A549 (cell line): ENCODE measurements around the gene FXYD2. TPM values are rescaled to one million over a fixed set of nuclear protein-coding genes. Genes with fewer than 3 reads are reported as not detected.
A peak's percentile ranks its signal among the peaks of the same experiment; 100 is the strongest.
"Not testable (repeated sequence)": the region's sequence is repeated elsewhere in the genome, so short reads cannot be mapped to it uniquely, and the experiment has no call there.

Source experiments
- ATAC-seq, 2 experiments: fragments of 200-7000 bp in 1 of 2; fragments of >200 bp in 1 of 2; cut with Nextera tagmentation in 1 of 2; cut with Tn5 transposase in 1 of 2; 3 replicates each; pipeline versions ENCODE4 v1.8.0 to v1.9.1; 2018 to 2020; ENCODE audit warnings: mild to moderate bottlenecking in 1 of 2, moderate library complexity in 1 of 2
- CTCF ChIA-PET: fragments of 300-600 bp; sonication (Branson Sonifier 250); formaldehyde crosslinking; extraction: SDS; loops from one replicate; lab custom pipeline; 2021; ENCODE audit warnings: antibody characterized with exemption, inconsistent platforms; lab: Yijun Ruan, JAX
- POLR2A ChIA-PET: fragments of 350-600 bp; formaldehyde crosslinking; extraction: SDS; loops from one replicate; lab custom pipeline; 2021; ENCODE audit warnings: antibody characterized with exemption, inconsistent platforms; lab: Yijun Ruan, JAX
- DNase-seq, 2 experiments: peaks; one replicate each; pipeline versions ENCODE4 v3.0.0 to v3.0.0-alpha.2; 2011 to 2016; ENCODE audit warnings: low read depth in 1 of 2, low spot score in 1 of 2
- FAIRE-seq: peaks from 2 replicates; lab custom pipeline; 2011; peaks lifted over from hg19 to GRCh38; lab: Jason Lieb, UNC
- H3K27ac ChIP-seq, 2 experiments: fragments of >200 bp; sonication (Bioruptor Twin); formaldehyde crosslinking; 3 replicates each; pipeline ENCODE4 v1.5.1; 2016 to 2017
- H3K4me1 ChIP-seq: fragments of >200 bp; sonication (Bioruptor Twin); formaldehyde crosslinking; 3 replicates; pipeline ENCODE4 v1.6.1; 2016
- H3K4me2 ChIP-seq: fragments of >200 bp; sonication (Bioruptor Twin); formaldehyde crosslinking; 3 replicates; pipeline ENCODE4 v1.6.1; 2016
- H3K4me3 ChIP-seq: fragments of >200 bp; sonication (Bioruptor Twin); formaldehyde crosslinking; 3 replicates; pipeline ENCODE4 v1.5.1; 2016
- H3K9me3 ChIP-seq: fragments of >200 bp; sonication (Bioruptor Twin); formaldehyde crosslinking; 3 replicates; pipeline ENCODE4 v1.6.1; 2016
- CBX2 ChIP-seq: fragments of 200-600 bp; sonication (generic); IDR thresholded peaks from 2 replicates; pipeline ENCODE4 v1.6.1; 2016; ENCODE audit warnings: low read depth, mild to moderate bottlenecking, borderline replicate concordance
- CTCF ChIP-seq: fragments of >200 bp; sonication (Bioruptor Twin); formaldehyde crosslinking; IDR thresholded peaks from 3 replicates; pipeline ENCODE4 v1.5.1; 2016
- FOXS1 ChIP-seq: fragments of 250-450 bp; sonication (Bioruptor Pico); IDR thresholded peaks from 2 replicates; pipeline ENCODE4 v1.5.0; 2020; ENCODE audit warnings: mild to moderate bottlenecking, moderate library complexity
- HOXA7 ChIP-seq: fragments of 250-450 bp; sonication (Bioruptor Pico); IDR thresholded peaks from 2 replicates; pipeline ENCODE4 v1.5.0; 2020; ENCODE audit warnings: mild to moderate bottlenecking, moderate library complexity
- HOXB13 ChIP-seq: fragments of 250-450 bp; sonication (Bioruptor Pico); IDR thresholded peaks from 2 replicates; pipeline ENCODE4 v1.5.0; 2020; ENCODE audit warnings: low read depth, mild to moderate bottlenecking, moderate library complexity
- MYC ChIP-seq: IDR thresholded peaks from 2 replicates; pipeline ENCODE4 v1.6.1; 2012; ENCODE audit warnings: mild to moderate bottlenecking, inconsistent platforms, low read length, improper control_type of control experiment, borderline replicate concordance
- RAD21 ChIP-seq, 2 experiments: fragments of >200 bp in 1 of 2; sonication (Bioruptor Twin) in 1 of 2; formaldehyde crosslinking in 1 of 2; IDR thresholded peaks in 1 of 2; conservative IDR thresholded peaks in 1 of 2; 2 replicates in 1 of 2; 3 replicates in 1 of 2; pipeline ENCODE4 v1.6.1; 2012 to 2018; ENCODE audit warnings: inconsistent platforms in 1 of 2
- RFX5 ChIP-seq: fragments of 450-650 bp; IDR thresholded peaks from 2 replicates; pipeline ENCODE4 v1.7.1; 2014; ENCODE audit warnings: antibody characterized with exemption, mild to moderate bottlenecking, moderate library complexity
- SMC3 ChIP-seq: fragments of >200 bp; sonication (Bioruptor Twin); formaldehyde crosslinking; IDR thresholded peaks from 3 replicates; pipeline ENCODE4 v1.6.1; 2018; ENCODE audit warnings: inconsistent platforms
- SREBF2 ChIP-seq: fragments of 450-650 bp; IDR thresholded peaks from 2 replicates; pipeline ENCODE4 v1.6.1; 2014; ENCODE audit warnings: mild to moderate bottlenecking, moderate library complexity
- WGBS: methylation state at CpG from one replicate; pipeline ENCODE4 v1.1.6; 2017; ENCODE audit errors: missing lambda C conversion rate; 5-methylcytosine and 5-hydroxymethylcytosine counted together
- polyA plus RNA-seq, 4 experiments: library from polyadenylated mRNA; depleted of rRNA in 3 of 4; stranded (reverse); fragments of >200 nt; fragmentation: RNase III in 1 of 4; extraction: RNeasy Plus Mini Kit Qiagen cat#74134 plus additional on column Dnase treatment in 1 of 4; gene quantifications; 2 replicates in 3 of 4; 3 replicates in 1 of 4; pipeline ENCODE4 v1.2.3, GENCODE V29; 2011 to 2017
- TF ChIP-seq, protein P1 (sequence below): fragments of 450-650 bp; IDR thresholded peaks from 2 replicates; pipeline ENCODE4 v1.6.1; 2014; ENCODE audit warnings: antibody characterized with exemption
- TF ChIP-seq, protein P2 (sequence below): fragments of 150-350 bp; IDR thresholded peaks from 2 replicates; pipeline ENCODE4 v1.6.1; 2014; ENCODE audit warnings: low read depth, mild to moderate bottlenecking, low read length
- TF ChIP-seq, protein P3 (sequence below): IDR thresholded peaks from 2 replicates; pipeline ENCODE4 v1.6.1; 2012

Gene FXYD2
- polyA plus RNA-seq, 2 of the 4 experiments (the other 2 are of a cell fraction), result 25.9 to 55.6 TPM

DNA sequence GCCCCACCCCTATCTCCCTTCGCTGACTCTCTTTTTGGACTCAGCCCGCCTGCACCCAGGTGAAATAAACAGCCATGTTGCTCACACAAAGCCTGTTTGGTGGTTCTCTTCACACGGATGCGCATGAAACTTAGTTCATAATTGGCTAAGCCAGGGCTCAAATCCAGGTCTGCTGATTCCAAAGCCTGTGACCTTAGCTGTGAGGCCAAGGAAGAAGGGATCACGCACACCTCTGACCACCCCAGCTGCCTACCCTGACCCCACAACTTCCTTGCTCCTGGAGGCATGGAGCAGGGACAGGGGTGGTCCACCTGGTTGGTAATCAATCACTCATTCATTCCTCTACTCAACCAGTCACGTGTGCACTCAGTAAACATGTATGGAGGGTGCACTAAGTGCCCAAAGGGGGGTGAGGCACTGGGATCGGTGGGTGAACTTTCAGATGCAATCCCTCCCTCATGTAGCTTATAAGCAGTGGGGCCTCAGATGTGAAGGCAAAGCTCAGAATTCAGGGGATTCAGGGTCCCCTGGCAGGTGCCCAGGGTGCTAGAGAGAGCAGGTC, 10.3 kb downstream of the FXYD2 start:
- peak overlapping the region; percentile 73 to 75 for H3K27ac ChIP-seq
- FAIRE-seq, result no peak
- no peak for ATAC-seq
- DNase-seq, result peak in 1 of 2 experiments; percentile 42
- TF ChIP-seq MYC (no peak), CBX2 (no peak), FOXS1 (no peak), RAD21 (conservative IDR thresholded peaks at IDR 0.05 in 1 of 2, IDR thresholded peaks at IDR 0.05 in 1 of 2) (no peak), HOXB13 (CRISPR knock-in tag) (peak; percentile 32; the same call in 1 of the 2 replicates), HOXA7 (CRISPR knock-in tag) (no peak)
- TF ChIP-seq, protein P1, sequence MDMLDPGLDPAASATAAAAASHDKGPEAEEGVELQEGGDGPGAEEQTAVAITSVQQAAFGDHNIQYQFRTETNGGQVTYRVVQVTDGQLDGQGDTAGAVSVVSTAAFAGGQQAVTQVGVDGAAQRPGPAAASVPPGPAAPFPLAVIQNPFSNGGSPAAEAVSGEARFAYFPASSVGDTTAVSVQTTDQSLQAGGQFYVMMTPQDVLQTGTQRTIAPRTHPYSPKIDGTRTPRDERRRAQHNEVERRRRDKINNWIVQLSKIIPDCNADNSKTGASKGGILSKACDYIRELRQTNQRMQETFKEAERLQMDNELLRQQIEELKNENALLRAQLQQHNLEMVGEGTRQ, result peak; percentile 58
- TF ChIP-seq, protein P2, sequence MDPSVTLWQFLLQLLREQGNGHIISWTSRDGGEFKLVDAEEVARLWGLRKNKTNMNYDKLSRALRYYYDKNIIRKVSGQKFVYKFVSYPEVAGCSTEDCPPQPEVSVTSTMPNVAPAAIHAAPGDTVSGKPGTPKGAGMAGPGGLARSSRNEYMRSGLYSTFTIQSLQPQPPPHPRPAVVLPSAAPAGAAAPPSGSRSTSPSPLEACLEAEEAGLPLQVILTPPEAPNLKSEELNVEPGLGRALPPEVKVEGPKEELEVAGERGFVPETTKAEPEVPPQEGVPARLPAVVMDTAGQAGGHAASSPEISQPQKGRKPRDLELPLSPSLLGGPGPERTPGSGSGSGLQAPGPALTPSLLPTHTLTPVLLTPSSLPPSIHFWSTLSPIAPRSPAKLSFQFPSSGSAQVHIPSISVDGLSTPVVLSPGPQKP, result no peak
- TF ChIP-seq, all 56 proteins: peak for 2
- H3K4me1 ChIP-seq, result peaks cover 41% of the 10 kb centered on the region
- ChIA-PET CTCF (interaction anchor here (0.9 to 7.8 kb wide), 7 partner anchors 8 to 389 kb away, joined by 3 to 128 read pairs (median 5); no protein-coding TSS in a partner anchor), POLR2A (no interaction called here)
- 49% methylated on average over 6 of the region's 7 CpGs for WGBS
- no peaks in the 10 kb centered on the region for H3K9me3 ChIP-seq
- H3K4me3 ChIP-seq, result no peak overlapping the region
- peak overlapping the region; percentile 48 for H3K4me2 ChIP-seq

- FAIRE-seq, ATAC-seq, DNase-seq, H3K4me2 ChIP-seq, H3K9me3 ChIP-seq, H3K4me3 ChIP-seq, POLR2A ChIA-PET, H3K27ac ChIP-seq: not testable (repeated sequence)
- 72% methylated on average over 12 of the region's 12 CpGs for WGBS
- CTCF ChIA-PET, result interaction anchor here (0.9 to 12.8 kb wide), 12 partner anchors 9 to 448 kb away, joined by 3 to 158 read pairs (median 6); no protein-coding TSS in a partner anchor
- H3K4me1 ChIP-seq, result peaks cover 22% of the 10 kb centered on the region
These were observed 14.5 kb downstream of the FXYD2 start for GRCh38 chr11:117810056-117810451.

DNA sequence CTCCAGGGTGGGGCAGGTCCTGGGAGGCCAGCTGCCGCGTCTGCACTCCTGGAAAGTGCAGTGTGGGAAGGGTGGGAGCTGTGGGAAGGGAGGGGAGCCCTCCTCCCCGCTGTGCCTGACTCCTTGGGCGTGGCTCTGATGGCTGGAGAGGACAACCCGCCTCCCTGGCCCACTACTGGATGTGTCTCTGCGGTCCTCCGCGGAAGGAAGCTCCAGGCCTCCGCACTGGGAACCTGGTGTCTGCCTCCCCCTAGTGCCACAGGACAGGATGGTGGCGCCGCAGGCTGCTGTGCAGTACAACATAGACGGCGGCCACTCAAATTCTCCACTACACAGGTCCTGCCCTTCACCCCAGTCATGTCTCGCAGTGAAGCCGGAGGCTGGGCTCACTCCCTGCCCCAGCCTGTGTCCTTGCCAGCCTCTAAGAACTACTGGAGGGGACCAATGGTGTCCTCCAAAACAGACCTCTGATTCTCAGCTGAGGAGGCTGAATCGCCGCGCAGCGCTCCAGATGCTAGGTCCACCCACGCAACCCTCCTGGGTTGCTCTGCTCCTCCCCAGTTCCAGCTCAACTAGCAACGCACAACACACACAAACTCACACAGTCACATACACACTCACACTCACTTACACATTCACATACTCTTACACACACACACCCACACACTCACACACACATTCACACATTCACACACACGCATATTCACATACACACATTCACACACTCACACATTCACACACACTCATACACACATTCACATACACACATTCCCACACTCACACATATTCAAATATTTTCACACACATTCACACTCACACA, 15.1 kb downstream of the FXYD2 start:
- CTCF ChIA-PET, result interaction anchor here (0.7 to 12.8 kb wide), 26 partner anchors 9 to 448 kb away, joined by 3 to 158 read pairs (median 4); no protein-coding TSS in a partner anchor
- TF ChIP-seq RAD21 (conservative IDR thresholded peaks at IDR 0.05 in 1 of 2, IDR thresholded peaks at IDR 0.05 in 1 of 2) (peak; percentile 78 to 83), RFX5 (no peak), SREBF2 (no peak), CTCF (peak; percentile 57), SMC3 (peak; percentile 70)
- TF ChIP-seq, protein P3, sequence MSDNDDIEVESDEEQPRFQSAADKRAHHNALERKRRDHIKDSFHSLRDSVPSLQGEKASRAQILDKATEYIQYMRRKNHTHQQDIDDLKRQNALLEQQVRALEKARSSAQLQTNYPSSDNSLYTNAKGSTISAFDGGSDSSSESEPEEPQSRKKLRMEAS, result no peak
- FAIRE-seq (no peak), ATAC-seq (peak; percentile 99), DNase-seq (peak; percentile 84 to 86)
- Histone ChIP-seq H3K4me3 (0 out of 3 replicates have a peak overlapping the region, but pooled peaks have one; percentile 20), H3K4me1 (peaks cover 18% of the 10 kb centered on the region), H3K4me2 (peak overlapping the region; percentile 83), H3K9me3 (no peaks in the 10 kb centered on the region), H3K27ac (peak overlapping the region; percentile 62 to 81)
- POLR2A ChIA-PET, result no interaction called here
- 22% methylated on average over 16 of the region's 22 CpGs for WGBS
